Cardiac fibroblast (primary cell): ENCODE results near the gene PPM1H.
A peak's percentile ranks its signal among the peaks of the same experiment; 100 is the strongest.

Source experiments
- DNase-seq, 2 donors: peaks; one replicate each; pipeline versions ENCODE4 v3.0.0 to v3.0.0-alpha.2; 2010; ENCODE audit warnings: low read depth in 2 of 2
- H3K4me3 ChIP-seq, 2 donors: replicated peaks in 1 of 2; 1 replicate in 1 of 2; 2 replicates in 1 of 2; pipeline ENCODE4 v1.5.1; 2011; ENCODE audit warnings: low read depth in 2 of 2, low read length in 2 of 2, mild to moderate bottlenecking in 2 of 2, moderate library complexity in 1 of 2
- TF ChIP-seq, protein P1 (sequence below): IDR thresholded peaks from one replicate; pipeline ENCODE4 v1.5.1; 2011; ENCODE audit warnings: low read depth, mild to moderate bottlenecking, low read length, inconsistent platforms

PPM1H gene

DNA sequence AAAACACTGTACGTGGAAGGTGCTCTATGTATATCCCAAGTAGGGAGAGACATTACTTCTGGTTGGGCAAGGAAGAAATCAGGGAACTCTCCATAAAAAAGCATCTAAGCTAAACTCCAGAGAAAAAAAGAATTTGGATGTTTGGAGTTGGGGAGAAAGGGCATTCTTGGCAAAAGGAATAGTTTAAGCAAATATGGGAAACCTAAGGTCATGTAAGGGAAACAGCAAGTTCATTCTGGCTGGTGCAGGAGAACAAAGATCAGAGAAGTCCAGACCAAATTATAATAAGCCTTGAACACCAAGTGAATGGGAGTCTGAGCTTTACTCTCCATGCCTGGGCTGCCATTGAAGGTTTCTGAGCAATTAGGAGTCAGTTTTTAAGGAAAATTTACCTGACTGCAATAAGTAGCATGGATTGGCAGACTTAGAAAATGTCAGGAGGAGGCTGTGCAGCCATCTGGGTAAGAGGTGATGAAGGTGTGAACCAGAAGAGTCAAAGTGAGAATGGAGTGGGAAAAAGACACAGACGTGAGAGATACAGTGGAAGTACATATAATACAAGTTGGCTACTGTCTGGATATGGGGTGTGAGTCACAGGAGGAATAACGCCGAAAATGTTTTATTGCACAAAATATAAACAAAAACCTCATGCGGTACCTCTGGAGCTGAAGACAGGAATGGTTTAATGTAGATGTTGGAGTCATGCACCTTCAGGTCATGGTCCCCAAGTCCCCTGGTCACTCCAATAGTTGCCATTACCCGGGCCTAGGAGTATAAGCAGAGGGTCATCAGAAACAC lies 245.7 kb downstream of the PPM1H start:
- TF ChIP-seq, protein P1, sequence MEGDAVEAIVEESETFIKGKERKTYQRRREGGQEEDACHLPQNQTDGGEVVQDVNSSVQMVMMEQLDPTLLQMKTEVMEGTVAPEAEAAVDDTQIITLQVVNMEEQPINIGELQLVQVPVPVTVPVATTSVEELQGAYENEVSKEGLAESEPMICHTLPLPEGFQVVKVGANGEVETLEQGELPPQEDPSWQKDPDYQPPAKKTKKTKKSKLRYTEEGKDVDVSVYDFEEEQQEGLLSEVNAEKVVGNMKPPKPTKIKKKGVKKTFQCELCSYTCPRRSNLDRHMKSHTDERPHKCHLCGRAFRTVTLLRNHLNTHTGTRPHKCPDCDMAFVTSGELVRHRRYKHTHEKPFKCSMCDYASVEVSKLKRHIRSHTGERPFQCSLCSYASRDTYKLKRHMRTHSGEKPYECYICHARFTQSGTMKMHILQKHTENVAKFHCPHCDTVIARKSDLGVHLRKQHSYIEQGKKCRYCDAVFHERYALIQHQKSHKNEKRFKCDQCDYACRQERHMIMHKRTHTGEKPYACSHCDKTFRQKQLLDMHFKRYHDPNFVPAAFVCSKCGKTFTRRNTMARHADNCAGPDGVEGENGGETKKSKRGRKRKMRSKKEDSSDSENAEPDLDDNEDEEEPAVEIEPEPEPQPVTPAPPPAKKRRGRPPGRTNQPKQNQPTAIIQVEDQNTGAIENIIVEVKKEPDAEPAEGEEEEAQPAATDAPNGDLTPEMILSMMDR = no peak
- DNase-seq = peak; percentile 10 to 51
- H3K4me3 ChIP-seq = no peak overlapping the region

DNA sequence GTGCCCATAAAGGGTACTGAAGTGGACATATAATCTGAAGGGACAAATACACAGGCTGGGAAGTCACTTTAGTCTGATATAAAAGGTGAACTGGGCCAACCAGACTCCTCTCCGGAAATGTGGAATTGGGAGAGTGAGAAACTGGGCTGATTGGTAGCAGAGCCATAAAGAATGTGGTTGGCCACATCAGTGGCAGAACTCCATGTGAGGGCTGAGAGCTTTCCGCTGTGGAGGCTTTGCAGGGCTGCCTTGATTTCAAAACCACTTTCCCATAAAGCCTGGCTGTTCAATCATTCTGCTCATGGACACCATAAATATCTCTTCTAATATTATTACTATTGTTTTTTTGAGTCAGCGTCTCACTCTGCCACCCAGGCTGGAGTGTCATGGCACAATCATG lies 248.0 kb downstream of the PPM1H start:
- TF ChIP-seq, protein P1 = no peak
- H3K4me3 ChIP-seq = no peak overlapping the region
- DNase-seq = peak in 1 of 2 donors; percentile 45

DNA sequence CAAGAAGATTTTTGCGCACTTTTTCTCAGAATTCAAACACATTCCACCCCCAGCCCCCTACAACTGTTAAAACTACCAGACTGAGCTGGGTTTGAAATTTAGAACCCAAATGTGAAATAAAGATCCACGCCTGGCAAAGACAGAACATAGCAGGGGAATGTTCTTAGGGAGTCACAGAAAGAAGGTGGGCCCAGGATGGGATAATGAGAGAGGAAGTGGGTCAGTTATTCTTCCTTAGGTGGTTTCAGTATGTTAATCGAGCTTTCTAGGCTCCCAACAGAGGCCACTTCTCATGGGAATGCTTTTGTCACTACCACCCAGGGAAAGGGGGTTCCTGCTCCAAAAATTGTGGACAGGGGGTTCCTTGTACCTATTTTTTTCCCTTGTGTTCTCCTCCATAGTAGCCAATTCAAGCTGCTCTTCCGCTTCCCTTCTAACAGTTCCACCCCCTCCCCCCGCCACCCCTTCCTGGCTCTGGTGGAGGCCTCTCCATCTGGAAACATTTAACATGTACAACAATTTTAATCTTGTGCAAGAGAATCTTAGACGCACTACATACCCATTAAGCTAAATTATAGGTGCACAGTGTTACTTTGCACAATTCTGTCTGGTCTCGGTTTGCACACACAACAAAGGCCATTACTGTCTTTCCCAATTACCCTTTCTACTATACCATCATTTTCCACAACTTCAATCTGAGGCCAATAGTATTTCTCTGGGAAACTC lies 250.2 kb downstream of the PPM1H start:
- DNase-seq = peak; percentile 26 to 83
- no peak overlapping the region for H3K4me3 ChIP-seq
- TF ChIP-seq, protein P1 = no peak

DNA sequence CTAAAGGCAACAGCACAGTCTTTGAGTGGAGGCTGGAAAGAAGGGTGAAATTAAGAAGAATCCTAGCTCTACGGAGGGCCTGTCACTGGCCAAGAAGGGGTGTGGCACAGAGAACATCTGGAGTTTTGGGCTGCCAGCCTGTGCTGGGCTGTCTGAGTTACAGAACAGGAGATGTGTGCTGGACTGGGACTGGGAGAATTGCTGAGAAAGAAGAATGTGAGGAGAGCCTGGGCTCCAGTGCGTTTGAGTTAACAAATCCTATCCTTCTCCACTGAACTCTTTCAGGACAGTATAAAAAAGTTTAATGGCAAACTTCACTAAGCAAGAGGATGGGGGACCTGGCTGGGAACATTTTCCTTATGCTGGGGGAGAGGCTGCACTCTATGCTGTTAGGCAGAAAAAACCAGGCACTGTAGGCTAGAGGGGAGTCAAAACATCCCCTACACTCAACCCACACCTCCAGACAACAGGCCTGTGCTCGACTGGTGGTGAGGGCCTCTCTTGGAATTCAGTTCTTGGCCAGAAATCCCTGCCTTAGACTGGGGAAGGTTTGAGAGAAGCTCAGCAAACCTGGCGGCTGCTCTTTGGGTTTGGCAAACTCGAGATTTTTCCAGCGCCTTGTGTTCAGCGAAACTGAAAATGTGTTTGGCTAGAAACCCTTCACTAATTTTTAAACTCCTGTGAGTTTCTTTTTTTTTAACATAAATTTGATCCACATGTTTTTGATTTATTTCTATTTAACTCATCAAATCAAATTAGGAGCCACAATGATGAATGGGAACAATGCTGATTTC lies 251.0 kb downstream of the PPM1H start:
- peak in 1 of 2 donors; percentile 88 for DNase-seq
- TF ChIP-seq, protein P1 = no peak

DNA sequence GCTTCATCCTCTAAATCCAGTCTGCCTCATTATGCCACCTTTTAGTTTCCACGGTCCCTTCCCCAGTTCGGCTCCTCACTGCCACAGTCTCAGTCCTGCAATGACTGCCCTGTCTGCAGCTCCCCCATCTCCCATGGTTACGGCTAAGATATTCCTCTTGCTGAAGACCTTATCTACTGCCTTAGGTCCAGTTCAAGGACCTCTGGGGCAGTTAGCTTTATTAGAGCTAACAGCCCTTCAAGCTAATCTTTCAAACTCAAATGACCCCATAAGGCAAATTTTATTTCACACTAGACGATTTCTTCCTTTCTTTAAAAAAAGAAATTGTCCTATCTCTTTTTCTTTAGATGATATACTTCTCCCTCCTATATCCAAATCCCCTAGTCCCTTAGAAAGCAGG lies 253.6 kb downstream of the PPM1H start:
- DNase-seq = no peak
- TF ChIP-seq, protein P1 = no peak
- H3K4me3 ChIP-seq = no peak overlapping the region

More for the DNA sequence above, 251.0 kb downstream of the PPM1H start:
- H3K4me3 ChIP-seq = no peak overlapping the region

DNA sequence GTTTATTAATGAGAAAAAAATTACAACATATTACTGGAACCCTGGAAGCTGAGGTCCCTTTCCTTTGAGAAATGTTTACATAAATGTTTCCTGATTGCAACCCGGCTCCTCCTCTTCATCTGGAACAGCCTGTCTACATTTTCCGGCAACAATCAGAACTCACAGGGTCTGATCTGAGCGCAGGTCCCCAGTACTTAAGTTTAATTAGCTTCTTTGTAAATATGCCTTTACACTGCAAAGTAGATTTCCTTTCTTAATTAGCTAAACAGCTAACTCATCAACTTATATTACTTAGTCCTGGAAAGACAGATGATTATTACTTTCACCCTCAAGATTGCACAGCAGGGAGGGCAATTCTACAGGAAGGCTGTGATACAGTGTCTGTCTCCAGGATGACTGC lies 255.3 kb downstream of the PPM1H start:
- H3K4me3 ChIP-seq = no peak overlapping the region
- peak in 1 of 2 donors; percentile 19 for DNase-seq
- TF ChIP-seq, protein P1 = no peak
